OCI-LY3 (cell line): ENCODE data around the gene LY6G6F.

Experiments
- CTCF ChIP-seq: fragments of 200-600, 300-600 bp; sonication (generic); IDR thresholded peaks from 2 replicates; pipeline ENCODE4 v1.5.1; 2014; ENCODE audit warnings: antibody characterized with exemption, low read length, low read depth
- EZH2phosphoT487 ChIP-seq: fragments of 200-600 bp; shearing (Covaris generic); IDR thresholded peaks from 2 replicates; pipeline ENCODE4 v1.6.1; 2018; ENCODE audit warnings: antibody characterized with exemption, mixed run types, low read depth

GRCh38 chr6:31665501-31666336 is 40.9 kb upstream of the LY6G6F start, which contains the start of gene CSNK2B:
- TF ChIP-seq CTCF (no peak), EZH2phosphoT487 (no peak)
